H1 (cell line): ENCODE measurements around the gene NDUFB1. TPM values are rescaled to one million over a fixed set of nuclear protein-coding genes. Genes with fewer than 3 reads are reported as not detected.

Experiments used
- ASH2L ChIP-seq: fragments of 200-600, 300-600 bp; sonication (generic); IDR thresholded peaks from one replicate; pipeline ENCODE4 v1.7.1; 2017; ENCODE audit warnings: low read length
- CHD1 ChIP-seq: IDR thresholded peaks from 2 replicates; pipeline ENCODE4 v1.6.1; 2012; ENCODE audit warnings: low read depth, low read length, improper control_type of control experiment
- CTBP2 ChIP-seq: IDR thresholded peaks from 2 replicates; pipeline ENCODE4 v1.7.0; 2011; ENCODE audit warnings: borderline replicate concordance, mild to moderate bottlenecking, moderate library complexity, mixed read lengths, low read length; ENCODE audit not compliant: insufficient read depth, insufficient read length
- EGR1 ChIP-seq: IDR thresholded peaks from 2 replicates; pipeline ENCODE4 v1.6.1; 2011; ENCODE audit warnings: low read depth, low read length, borderline replicate concordance
- EZH2 ChIP-seq: fragments of 200-600 bp; sonication (generic); IDR thresholded peaks from 2 replicates; pipeline ENCODE4 v1.7.1; 2012; ENCODE audit warnings: low read depth, mild to moderate bottlenecking, moderate library complexity, low read length, inconsistent platforms; ENCODE audit not compliant: severe bottlenecking
- GABPA ChIP-seq: IDR thresholded peaks from 2 replicates; pipeline ENCODE4 v1.6.1; 2011; ENCODE audit warnings: mild to moderate bottlenecking, low read length, moderate library complexity, borderline replicate concordance; ENCODE audit not compliant: insufficient read depth
- GTF2F1 ChIP-seq: IDR thresholded peaks from 2 replicates; pipeline ENCODE4 v1.6.1; 2012; ENCODE audit warnings: low read depth, low read length, improper control_type of control experiment, borderline replicate concordance
- HDAC6 ChIP-seq: IDR thresholded peaks from one replicate; pipeline ENCODE4 v1.7.1; 2012; ENCODE audit warnings: low read depth, mild to moderate bottlenecking, inconsistent platforms, low read length, moderate library complexity
- KDM1A ChIP-seq: fragments of 200-600, 300-600 bp; sonication (generic); IDR thresholded peaks from 2 replicates; pipeline ENCODE4 v1.7.1; 2016; ENCODE audit warnings: mild to moderate bottlenecking, low read length, borderline replicate concordance
- MAX ChIP-seq: IDR thresholded peaks from 2 replicates; pipeline ENCODE4 v1.6.1; 2012; ENCODE audit warnings: inconsistent platforms
- PHF8 ChIP-seq: fragments of 200-600 bp; sonication (generic); conservative IDR thresholded peaks from 2 replicates; pipeline ENCODE4 v1.7.1; 2012; ENCODE audit warnings: low read depth, mild to moderate bottlenecking, inconsistent platforms, low read length, moderate library complexity
- POLR2A ChIP-seq, 2 experiments: IDR thresholded peaks; 1 replicate in 1 of 2; 2 replicates in 1 of 2; pipeline ENCODE4 v1.6.1; 2011; ENCODE audit warnings: low read depth in 2 of 2, low read length in 2 of 2, mild to moderate bottlenecking in 2 of 2; ENCODE audit errors: control extremely low read depth in 1 of 2
- RBBP5 ChIP-seq: IDR thresholded peaks from 2 replicates; pipeline ENCODE4 v1.7.1; 2012; ENCODE audit warnings: low read depth, mild to moderate bottlenecking, inconsistent platforms, low read length, moderate library complexity, borderline replicate concordance
- RXRA ChIP-seq: IDR thresholded peaks from 2 replicates; pipeline ENCODE4 v1.6.1; 2011; ENCODE audit warnings: low read depth, mild to moderate bottlenecking, low read length, moderate library complexity; ENCODE audit not compliant: insufficient read depth
- SAP30 ChIP-seq: fragments of 300-600 bp; sonication (generic); IDR thresholded peaks from 2 replicates; pipeline ENCODE4 v1.7.1; 2012; ENCODE audit warnings: low read length, moderate library complexity, mild to moderate bottlenecking, inconsistent platforms; ENCODE audit not compliant: insufficient read depth, insufficient replicate concordance
- SIRT6 ChIP-seq: IDR thresholded peaks from one replicate; pipeline ENCODE4 v1.7.1; 2012; ENCODE audit warnings: low read length, inconsistent platforms
- SRF ChIP-seq: IDR thresholded peaks from 2 replicates; pipeline ENCODE4 v1.6.1; 2011; ENCODE audit warnings: mild to moderate bottlenecking, low read depth, low read length, moderate library complexity
- SUZ12 ChIP-seq: fragments of 200-600 bp; sonication (generic); IDR thresholded peaks from 2 replicates; pipeline ENCODE4 v1.6.1; 2012; ENCODE audit warnings: mild to moderate bottlenecking, inconsistent platforms, low read length, moderate library complexity, mixed read lengths
- TAF1 ChIP-seq: IDR thresholded peaks from 2 replicates; pipeline ENCODE4 v1.6.1; 2011; ENCODE audit warnings: mild to moderate bottlenecking, low read depth, low read length
- TAF7 ChIP-seq: optimal IDR thresholded peaks from 2 replicates; pipeline ENCODE3; 2011; ENCODE audit warnings: low read depth, mild to moderate bottlenecking, inconsistent platforms, low read length, moderate library complexity, borderline replicate concordance
- TCF12 ChIP-seq: IDR thresholded peaks from 2 replicates; pipeline ENCODE4 v1.6.1; 2011; ENCODE audit warnings: low read depth, mild to moderate bottlenecking, low read length
- USF2 ChIP-seq: IDR thresholded peaks from 2 replicates; pipeline ENCODE4 v1.6.1; 2011; ENCODE audit warnings: low read length, improper control_type of control experiment
- YY1 ChIP-seq: IDR thresholded peaks from 2 replicates; pipeline ENCODE4 v1.6.1; 2011; ENCODE audit warnings: low read depth, mild to moderate bottlenecking, low read length
- polyA plus RNA-seq, 7 experiments: library from polyadenylated mRNA; depleted of rRNA in 3 of 7; stranded (reverse) in 5 of 7; unstranded in 2 of 7; fragments of >200 nt in 5 of 7; fragments of 200-250 nt in 2 of 7; gene quantifications; 1 replicate in 5 of 7; 2 replicates in 1 of 7; 4 replicates in 1 of 7; pipeline versions ENCODE4 v1.2.1 to v1.2.3, GENCODE V29; 2011 to 2013; ENCODE audit warnings: missing spikeins in 2 of 7, mixed read lengths in 2 of 7
- total RNA-seq: library from RNA; stranded (reverse); fragmentation: NEBNext Ultra II Directional; extraction: Animal tissue kit (Norgen Biotek cat#: 25700); gene quantifications from 2 replicates; pipeline ENCODE4 v1.2.1, GENCODE V29; 2021

NDUFB1 gene
- total and polyA plus RNA-seq, 2 of the 8 experiments (the other 6 are each of a cell fraction or from before 2014, with no cell fraction given) = 124 to 271 TPM

DNA sequence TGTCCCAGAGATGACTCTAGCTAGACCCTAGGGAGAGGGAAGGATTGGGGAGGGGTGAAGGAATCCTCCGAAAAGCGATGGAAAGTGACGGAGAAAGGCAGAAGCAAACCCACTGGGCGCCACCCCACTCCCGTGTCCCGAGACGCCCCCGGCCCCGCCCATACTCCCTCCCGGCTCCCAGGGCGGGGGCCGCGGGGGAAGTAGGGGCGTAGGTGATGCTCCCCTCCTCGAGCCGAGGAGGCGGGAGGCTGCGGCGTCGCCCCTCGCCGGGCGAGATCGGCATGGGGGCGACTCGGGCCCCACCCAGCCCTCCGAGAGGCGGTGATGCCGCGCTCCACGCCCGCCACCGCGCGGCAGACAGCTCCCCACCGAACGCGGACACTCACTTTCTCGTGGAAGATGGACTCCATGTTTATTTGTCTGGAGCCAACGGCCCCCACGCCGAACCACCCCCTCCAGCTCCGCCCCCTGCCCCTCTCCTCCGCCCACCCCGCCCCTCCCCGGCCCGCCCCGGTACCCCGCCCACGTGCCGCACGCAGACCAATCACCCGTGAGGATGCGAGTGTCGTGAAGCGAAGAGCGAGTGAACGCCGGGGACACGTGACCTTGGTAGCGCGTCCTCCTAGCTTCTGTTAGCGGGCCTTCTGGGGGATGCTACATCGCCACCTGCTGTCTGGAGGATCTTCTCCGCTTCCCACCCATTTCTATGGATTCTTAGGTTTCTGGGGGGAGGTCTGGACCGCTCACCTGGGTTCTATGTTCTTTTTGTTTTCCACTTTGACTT, 15.2 kb downstream of the NDUFB1 start, which contains the start of gene ATXN3 (continued):
- TF ChIP-seq HDAC6 = no peak
- TF ChIP-seq RXRA = no peak
- TF ChIP-seq USF2 = peak; percentile 98
- TF ChIP-seq GABPA = no peak
- TF ChIP-seq TAF1 = peak; percentile 47
- peak; percentile 94 for TF ChIP-seq PHF8
- no peak for TF ChIP-seq TAF7
- peak; percentile 78; the same call in 1 of the 2 replicates for TF ChIP-seq RBBP5
- no peak for TF ChIP-seq GTF2F1
- TF ChIP-seq TCF12 = no peak
- TF ChIP-seq MAX = peak; percentile 87
- TF ChIP-seq SUZ12 = no peak
- TF ChIP-seq CHD1 = no peak
- TF ChIP-seq EGR1 = peak; percentile 33; the same call in 1 of the 2 replicates
- no peak for TF ChIP-seq SRF
- no peak for TF ChIP-seq SIRT6
- peak; percentile 95 for TF ChIP-seq ASH2L
- no peak for TF ChIP-seq CTBP2
- TF ChIP-seq YY1 = no peak
- TF ChIP-seq POLR2A (IDR thresholded peaks at IDR 0.05; ENCODE audit: control extremely low read depth in 1 of 2, low read depth in 2 of 2, low read length in 2 of 2) = peak in 1 of 2 experiments; percentile 89; a peak in 2 of 3 replicates
- TF ChIP-seq EZH2 = no peak
- no peak for TF ChIP-seq KDM1A
- peak; percentile 12 for TF ChIP-seq SAP30
